B cell (primary cell): Measurements from ENCODE around the gene ZFR2. TPM values are rescaled to one million over a fixed set of nuclear protein-coding genes. Genes with fewer than 3 reads are reported as not detected.

Experiments
- ATAC-seq: fragments of 200-7000 bp; cut with Tn5 transposase; one replicate; pipeline ENCODE4 v1.10.0; 2021; ENCODE audit warnings: low read depth, mild to moderate bottlenecking, moderate number of reproducible peaks, moderate library complexity
- CTCF ChIA-PET: fragments of 350-600 bp; sonication (Branson Sonifier 250); formaldehyde crosslinking; loops from one replicate; lab custom pipeline; 2021; ENCODE audit warnings: antibody characterized with exemption, inconsistent platforms; lab: Charles Lee
- POLR2A ChIA-PET: fragments of 350-600 bp; sonication (Branson Sonifier 250); formaldehyde crosslinking; loops from one replicate; lab custom pipeline; 2021; ENCODE audit warnings: antibody characterized with exemption; lab: Charles Lee
- DNase-seq: peaks from one replicate; pipeline ENCODE4 v3.0.0; 2013
- H2AFZ ChIP-seq: 2 replicates; pipeline ENCODE4 v1.6.1; 2012; ENCODE audit warnings: mild to moderate bottlenecking, low read depth, low read length; ENCODE audit not compliant: insufficient read depth, poor library complexity, severe bottlenecking
- H3K27ac ChIP-seq, 2 donors: 1 replicate in 1 of 2; 2 replicates in 1 of 2; pipeline ENCODE4 v1.5.1; 2012 to 2013; ENCODE audit warnings: low read length in 2 of 2, mild to moderate bottlenecking in 2 of 2, moderate library complexity in 1 of 2
- H3K27me3 ChIP-seq, 4 experiments: fragments of 200-600 bp in 1 of 4; sonication (generic) in 1 of 4; replicated peaks in 1 of 4; 1 replicate in 2 of 4; 2 replicates in 2 of 4; pipeline versions ENCODE4 v1.6.1 to v1.7.0; 2013 to 2016; ENCODE audit warnings: low read length in 3 of 4, mild to moderate bottlenecking in 2 of 4, mixed read lengths in 1 of 4, moderate library complexity in 1 of 4; ENCODE audit not compliant: insufficient read depth in 4 of 4, control insufficient read depth in 3 of 4; ENCODE audit errors: control extremely low read depth in 1 of 4
- H3K36me3 ChIP-seq, 2 experiments: replicated peaks in 1 of 2; 1 replicate in 1 of 2; 2 replicates in 1 of 2; pipeline versions ENCODE4 v1.6.1 to v1.7.1; 2013; ENCODE audit warnings: low read length in 1 of 2; ENCODE audit not compliant: insufficient read depth in 2 of 2, control insufficient read depth in 1 of 2; ENCODE audit errors: control extremely low read depth in 1 of 2, extremely low read depth in 1 of 2
- H3K4me1 ChIP-seq, 2 donors: fragments of 200-600 bp in 1 of 2; sonication (generic) in 1 of 2; 1 replicate in 1 of 2; 2 replicates in 1 of 2; pipeline versions ENCODE4 v1.5.1 to v1.6.1; 2013 to 2017; ENCODE audit warnings: low read length in 2 of 2; ENCODE audit not compliant: control insufficient read depth in 2 of 2, insufficient read depth in 2 of 2
- H3K4me2 ChIP-seq: replicated peaks from 2 replicates; pipeline ENCODE3; 2012; ENCODE audit warnings: mild to moderate bottlenecking, low read depth, low read length; ENCODE audit not compliant: poor library complexity, severe bottlenecking
- H3K4me3 ChIP-seq, 5 experiments: fragments of 200-600 bp in 1 of 5; sonication (generic) in 1 of 5; 1 replicate in 3 of 5; 2 replicates in 2 of 5; pipeline versions ENCODE4 v1.5.1 to v1.7.0; 2011 to 2016; ENCODE audit warnings: low read length in 4 of 5, mild to moderate bottlenecking in 4 of 5, low read depth in 2 of 5, control low read depth in 1 of 5, moderate library complexity in 1 of 5; ENCODE audit not compliant: insufficient read depth in 1 of 5; ENCODE audit errors: control extremely low read depth in 1 of 5, extremely low read depth in 1 of 5
- H3K79me2 ChIP-seq: fragments of 200-600 bp; sonication (generic); one replicate; pipeline ENCODE4 v1.6.0; 2016; ENCODE audit warnings: low read length; ENCODE audit not compliant: control insufficient read depth, insufficient read depth
- H3K9ac ChIP-seq: fragments of 200-600 bp; sonication (generic); 2 replicates; pipeline ENCODE4 v1.6.1; 2017; ENCODE audit warnings: mild to moderate bottlenecking, low read length, moderate library complexity
- H3K9me3 ChIP-seq, 3 donors: one replicate each; pipeline versions ENCODE4 v1.6.1 to v1.7.1; 2013; ENCODE audit warnings: low read length in 2 of 3; ENCODE audit not compliant: control insufficient read depth in 2 of 3, insufficient read depth in 1 of 3; ENCODE audit errors: control extremely low read depth in 1 of 3
- H4K20me1 ChIP-seq: 2 replicates; pipeline ENCODE4 v1.6.0; 2012; ENCODE audit warnings: mild to moderate bottlenecking, low read length; ENCODE audit not compliant: insufficient read depth, control insufficient read depth, poor library complexity, severe bottlenecking
- H3K27ac Mint-ChIP-seq: one replicate; pipeline ENCODE4 v1.8.0; 2021; ENCODE audit warnings: mixed read lengths
- H3K27me3 Mint-ChIP-seq: one replicate; pipeline ENCODE4 v1.8.0; 2021; ENCODE audit warnings: mixed read lengths
- H3K4me1 Mint-ChIP-seq: one replicate; pipeline ENCODE4 v1.8.0; 2021; ENCODE audit warnings: mixed read lengths
- H3K4me3 Mint-ChIP-seq: one replicate; pipeline ENCODE4 v1.8.0; 2021; ENCODE audit warnings: mixed read lengths
- H3K9me3 Mint-ChIP-seq: one replicate; pipeline ENCODE4 v1.8.0; 2022; ENCODE audit warnings: mixed read lengths; ENCODE audit not compliant: insufficient read depth
- CTCF ChIP-seq: fragments of 200-600 bp; IDR thresholded peaks from one replicate; pipeline ENCODE4 v1.8.0; 2022; ENCODE audit warnings: antibody characterized with exemption, mild to moderate bottlenecking
- EZH2 ChIP-seq: IDR thresholded peaks from 2 replicates; pipeline ENCODE4 v1.6.1; 2012; ENCODE audit warnings: borderline replicate concordance, low read depth, mild to moderate bottlenecking, moderate library complexity, low read length; ENCODE audit not compliant: insufficient read depth, poor library complexity, severe bottlenecking
- WGBS: methylation state at CpG from one replicate; pipeline ENCODE4 v1.1.5; 2013; ENCODE audit warnings: missing lambda C conversion rate; ENCODE audit not compliant: insufficient coverage; 5-methylcytosine and 5-hydroxymethylcytosine counted together
- intact Hi-C: fragments of 100-400 bp; cut with micrococcal nuclease; formaldehyde crosslinking; loops from one replicate; pipeline ENCODE4 v1.10.0; 2022
- polyA plus RNA-seq: library from polyadenylated mRNA; depleted of rRNA; stranded (reverse); fragments of >200 nt; gene quantifications from 2 replicates; pipeline ENCODE4 v1.2.3, GENCODE V29; 2012
- total RNA-seq, 2 donors: library from RNA; stranded (reverse); fragments of 120-200 nt in 1 of 2; gene quantifications; 1 replicate in 1 of 2; 2 replicates in 1 of 2; pipeline versions ENCODE4 v1.2.3 to v1.2.4, GENCODE V29; 2013 to 2022

ZFR2 gene
- total and polyA plus RNA-seq, 2 donors (not counting 1 experiment from before 2014, with no cell fraction given): 0.36 to 0.39 TPM

GRCh38 chr19:3778899-3779723 is 89.7 kb downstream of the ZFR2 start:
- no peaks in the 10 kb centered on the region for H3K36me3 ChIP-seq
- H3K27ac ChIP-seq: no peak overlapping the region
- no peak for DNase-seq
- CTCF ChIA-PET: no interaction called here
- TF ChIP-seq EZH2: no peak
- TF ChIP-seq CTCF: no peak
- H3K27me3 Mint-ChIP-seq: no peaks in the 10 kb centered on the region
- H4K20me1 ChIP-seq: no peaks in the 10 kb centered on the region
- no peaks in the 10 kb centered on the region for H3K4me1 ChIP-seq
- POLR2A ChIA-PET: no interaction called here
- 88% methylated on average over 34 of the region's 44 CpGs for WGBS
- H3K4me1 Mint-ChIP-seq: peaks cover 5% of the 10 kb centered on the region
- peaks cover 12% of the 10 kb centered on the region for H3K9me3 Mint-ChIP-seq
- H3K4me2 ChIP-seq: no peak overlapping the region
- intact Hi-C loops: no loop called here
- no peaks in the 10 kb centered on the region for H3K79me2 ChIP-seq
- no peak for ATAC-seq
- H3K27me3 ChIP-seq: no peaks in the 10 kb centered on the region
- H3K9ac ChIP-seq: no peak overlapping the region
- H3K9me3 ChIP-seq: peaks cover 0 to 31% (median 21%) of the 10 kb centered on the region in 3 donors
- no peak overlapping the region for H2AFZ ChIP-seq
- H3K4me3 Mint-ChIP-seq: no peak overlapping the region
- no peak overlapping the region for H3K27ac Mint-ChIP-seq
- H3K4me3 ChIP-seq: no peak overlapping the region

GRCh38 chr19:3778104-3778867 is 90.6 kb downstream of the ZFR2 start:
- Histone ChIP-seq H3K36me3 (no peaks in the 10 kb centered on the region), H3K4me3 (no peak overlapping the region), H3K27ac (no peak overlapping the region), H4K20me1 (no peaks in the 10 kb centered on the region), H3K9me3 (peaks cover 0 to 31% (median 21%) of the 10 kb centered on the region in 3 donors), H2AFZ (no peak overlapping the region), H3K4me1 (no peaks in the 10 kb centered on the region), H3K9ac (no peak overlapping the region), H3K27me3 (no peaks in the 10 kb centered on the region), H3K79me2 (no peaks in the 10 kb centered on the region), H3K4me2 (no peak overlapping the region)
- Mint-ChIP-seq H3K4me3 (no peak overlapping the region), H3K9me3 (peaks cover 12% of the 10 kb centered on the region), H3K27me3 (no peaks in the 10 kb centered on the region), H3K4me1 (peaks cover 3% of the 10 kb centered on the region), H3K27ac (no peak overlapping the region)
- no peak for ATAC-seq
- CTCF ChIA-PET: no interaction called here
- intact Hi-C loops: no loop called here
- DNase-seq: no peak
- TF ChIP-seq CTCF: no peak
- no peak for TF ChIP-seq EZH2
- POLR2A ChIA-PET: no interaction called here
- WGBS: 97% methylated on average over 37 of the region's 37 CpGs
